Hematopoietic multipotent progenitor cell treated with erythropoietin and hydrocortisone succinate and interleukin-3 and kit ligand, for 8 days (in vitro differentiated cells): ENCODE data around the gene HLA-DMA.

ENCODE experiments used
- DNase-seq: peaks from one replicate; pipeline ENCODE4 v3.0.0-alpha.2; 2015

HLA-DMA gene

DNA sequence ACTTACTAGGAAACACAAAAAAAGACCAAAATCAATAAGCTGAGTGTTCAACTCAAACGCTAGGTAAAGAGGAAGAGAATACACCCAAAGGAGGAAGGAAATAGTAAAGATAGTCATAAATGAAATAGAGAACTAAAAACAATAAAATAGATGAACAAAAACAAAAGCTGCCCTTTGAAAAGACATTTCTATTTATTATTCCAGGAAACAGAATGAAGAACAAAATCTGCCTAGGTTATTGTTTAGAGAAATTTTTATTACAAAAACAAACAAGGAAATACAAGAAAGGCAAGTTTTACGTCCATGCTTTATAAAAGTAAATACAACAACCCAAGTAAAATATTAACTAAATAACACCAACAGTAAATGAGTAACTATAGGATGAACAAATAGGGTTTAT lies 32.2 kb downstream of the HLA-DMA start:
- no peak for DNase-seq

- DNase-seq: no peak
Observed at GRCh38 chr6:32912951-32913350, 39.9 kb downstream of the HLA-DMA start.

DNA sequence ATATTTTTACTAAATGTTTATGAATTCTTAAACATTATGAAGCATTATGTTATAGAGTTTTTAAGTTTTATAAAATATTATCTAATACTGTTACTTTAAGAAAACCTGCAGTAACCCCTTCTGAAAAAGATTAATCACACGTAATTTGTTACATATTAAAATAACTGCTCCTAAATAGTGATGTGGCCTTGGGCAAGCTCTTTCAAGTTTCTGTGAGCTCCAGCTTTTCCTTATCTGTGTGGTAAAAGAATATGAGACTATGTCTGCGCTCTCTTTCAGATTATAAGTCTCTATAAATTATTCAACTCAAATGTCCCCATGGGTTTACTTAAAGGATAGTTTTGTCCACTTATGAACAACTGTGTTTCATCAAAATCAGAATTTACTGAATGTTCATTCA lies 44.0 kb downstream of the HLA-DMA start:
- DNase-seq: no peak

DNA sequence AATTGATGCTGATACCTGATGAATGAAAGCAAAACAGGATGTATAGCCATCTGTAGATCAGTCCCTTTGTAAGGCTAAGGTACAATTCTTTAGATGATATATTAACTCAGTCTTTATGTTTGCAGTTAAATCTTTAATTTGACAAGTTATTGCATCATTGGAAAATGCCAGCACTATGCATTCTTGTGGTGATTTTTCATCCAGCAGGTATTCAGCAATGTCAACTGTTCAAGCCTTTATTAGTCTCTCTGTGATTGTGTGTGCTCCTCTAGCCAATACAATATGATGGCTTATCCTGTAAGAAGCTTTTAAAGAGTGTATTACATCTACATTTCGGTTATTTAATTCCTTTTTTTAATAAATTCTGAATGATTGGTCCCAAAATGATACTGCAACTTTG lies 46.4 kb downstream of the HLA-DMA start:
- no peak for DNase-seq

GRCh38 chr6:32905078-32905477 lies 47.8 kb downstream of the HLA-DMA start:
- DNase-seq: no peak

DNA sequence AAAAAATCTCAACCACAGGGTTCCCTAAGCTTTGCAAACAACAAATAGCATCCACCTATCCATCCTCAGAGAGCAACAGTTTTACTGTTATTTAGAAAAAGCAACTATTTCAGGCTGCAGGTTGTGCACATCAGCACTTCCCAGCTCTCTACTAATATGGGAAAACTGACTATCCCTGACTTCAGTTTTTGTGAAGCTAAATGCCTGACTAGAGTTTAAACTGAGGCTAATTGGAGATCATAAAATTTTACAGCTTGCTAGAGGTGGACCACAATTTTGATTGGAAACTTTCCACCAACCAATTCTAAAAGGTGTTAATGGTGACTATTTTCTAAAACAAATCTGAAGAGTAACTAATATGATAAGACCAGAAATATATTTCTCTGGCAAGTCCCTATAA lies 48.9 kb downstream of the HLA-DMA start:
- no peak for DNase-seq
